Psoas muscle (tissue), 8 donors: ENCODE results near the gene DDR2. TPM values are rescaled to one million over a fixed set of nuclear protein-coding genes. Genes with fewer than 3 reads are reported as not detected.

Experiments
- ATAC-seq, 4 donors: fragments of 200-7000 bp; cut with Tn5 transposase; one replicate each; pipeline ENCODE4 v1.9.1; 2020; ENCODE audit warnings: moderate library complexity in 3 of 4, mild to moderate bottlenecking in 2 of 4
- DNase-seq, 2 donors: peaks; one replicate each; pipeline ENCODE4 v3.0.0-alpha.2; 2020
- H3K27ac ChIP-seq: fragments of 200-600 bp; one replicate; pipeline ENCODE4 v1.8.0; 2022
- H3K27me3 ChIP-seq, 3 donors: fragments of 200-600 bp in 1 of 3; one replicate each; pipeline versions ENCODE4 v1.6.1 to v1.8.0; 2013 to 2022; ENCODE audit warnings: low read length in 2 of 3, mild to moderate bottlenecking in 2 of 3, moderate library complexity in 1 of 3; ENCODE audit not compliant: insufficient read depth in 3 of 3
- H3K36me3 ChIP-seq, 2 donors: fragments of 200-600 bp in 1 of 2; one replicate each; pipeline versions ENCODE4 v1.6.1 to v1.8.0; 2013 to 2022; ENCODE audit warnings: low read depth in 1 of 2, mild to moderate bottlenecking in 1 of 2, moderate library complexity in 1 of 2; ENCODE audit not compliant: insufficient read depth in 1 of 2
- H3K4me1 ChIP-seq: fragments of 200-600 bp; one replicate; pipeline ENCODE4 v1.8.0; 2022
- H3K4me3 ChIP-seq: fragments of 200-600 bp; one replicate; pipeline ENCODE4 v1.8.0; 2022; ENCODE audit warnings: mild to moderate bottlenecking
- H3K9me3 ChIP-seq: fragments of 200-600 bp; one replicate; pipeline ENCODE4 v1.8.0; 2022
- CTCF ChIP-seq: fragments of 200-600 bp; IDR thresholded peaks from one replicate; pipeline ENCODE4 v1.8.0; 2022; ENCODE audit warnings: antibody characterized with exemption
- WGBS, 3 donors: extraction: QIAGEN DNeasy Blood & Tissue Kit; methylation state at CpG; one replicate each; pipeline versions ENCODE4 v1.1.6 to v1.1.7; 2013; 5-methylcytosine and 5-hydroxymethylcytosine counted together
- intact Hi-C, 2 donors: fragments of 100-400 bp; cut with DNase I; formaldehyde crosslinking; loops; one replicate each; pipeline versions ENCODE4 v1.11.0 to v1.14.2; 2022
- polyA plus RNA-seq, 3 donors: library from polyadenylated mRNA; stranded (reverse); fragments of 200-250 nt; gene quantifications; one replicate each; pipeline ENCODE4 v1.2.3, GENCODE V29; 2013
- total RNA-seq, 4 donors: library from RNA; stranded (reverse); fragmentation: NEBNext Ultra II Directional in 2 of 4; extraction: Animal tissue kit (Norgen Biotek cat#: 25700) in 2 of 4; gene quantifications; one replicate each; pipeline versions ENCODE4 v1.2.1 to v1.2.4, GENCODE V29; 2021 to 2023
- donor health status: healthy with polysubstance abuse.
- donor health status: DM: no; HTN: no; CAD: no; lungs with moderate emphysema.
- donor health status: Bipolar disorder and iron deficiency.
- donor health status: healthy.
- donor health status: DM: yes; HTN: yes; CAD: no.
- donor health status: DM: no; HTN: no; CAD: no.
- donor health status: DM: no; HTN: no; CAD: no.
- donor health status: DM: yes; HTN: yes; CAD: no.

DDR2 gene
- total and polyA plus RNA-seq, 7 donors, result 1.3 to 21.2 (median 6.0) TPM

GRCh38 chr1:162712317-162713029, 80.2 kb downstream of the DDR2 start:
- intact Hi-C loops, result no loop called here
- Histone ChIP-seq H3K27me3 (no peaks in the 10 kb centered on the region), H3K4me3 (no peak overlapping the region), H3K36me3 (no peaks in the 10 kb centered on the region), H3K4me1 (no peaks in the 10 kb centered on the region), H3K27ac (no peak overlapping the region), H3K9me3 (no peaks in the 10 kb centered on the region)
- no peak for TF ChIP-seq CTCF
- 60 to 82% (median 69%) methylated on average over 2 of the region's 2 CpGs for WGBS, 3 donors
- no peak for ATAC-seq
- DNase-seq, result no peak

GRCh38 chr1:162716123-162716522, 83.9 kb downstream of the DDR2 start:
- DNase-seq, result no peak

GRCh38 chr1:162716552-162716951, 84.3 kb downstream of the DDR2 start:
- WGBS, 3 donors, result 57 to 70% (median 63%) methylated on average over 1 of the region's 1 CpG
- no peak overlapping the region for H3K27ac ChIP-seq
- ATAC-seq (no peak), DNase-seq (no peak)
- H3K27me3 ChIP-seq, result no peaks in the 10 kb centered on the region
- no peak for TF ChIP-seq CTCF
- H3K4me3 ChIP-seq, result no peak overlapping the region
- H3K4me1 ChIP-seq, result no peaks in the 10 kb centered on the region
- intact Hi-C loops, result no loop called here
- H3K36me3 ChIP-seq, result no peaks in the 10 kb centered on the region
- no peaks in the 10 kb centered on the region for H3K9me3 ChIP-seq

More at GRCh38 chr1:162716123-162716522, 83.9 kb downstream of the DDR2 start:
- Histone ChIP-seq H3K9me3 (no peaks in the 10 kb centered on the region), H3K27me3 (no peaks in the 10 kb centered on the region), H3K4me3 (no peak overlapping the region), H3K36me3 (no peaks in the 10 kb centered on the region), H3K27ac (no peak overlapping the region), H3K4me1 (no peaks in the 10 kb centered on the region)
- 28 to 58% (median 31%) methylated on average over 4 of the region's 4 CpGs for WGBS, 3 donors
- TF ChIP-seq CTCF, result no peak
- ATAC-seq, result no peak
- intact Hi-C loops, result no loop called here

GRCh38 chr1:162717548-162718184, 85.4 kb downstream of the DDR2 start:
- TF ChIP-seq CTCF, result no peak
- ATAC-seq (no peak), DNase-seq (no peak)
- no peaks in the 10 kb centered on the region for H3K9me3 ChIP-seq
- H3K36me3 ChIP-seq, result no peaks in the 10 kb centered on the region
- no peaks in the 10 kb centered on the region for H3K4me1 ChIP-seq
- H3K27me3 ChIP-seq, result no peaks in the 10 kb centered on the region
- 96 to 98% (median 97%) methylated on average over 1 of the region's 1 CpG for WGBS, 3 donors
- intact Hi-C loops, result loop anchor here in 1 of 2 donors (1.0 kb wide), 1 partner anchor 27 kb away; no protein-coding TSS in a partner anchor
- H3K27ac ChIP-seq, result no peak overlapping the region
- H3K4me3 ChIP-seq, result no peak overlapping the region
